Measurements from ENCODE around the gene HMG20A. TPM values are rescaled to one million over a fixed set of nuclear protein-coding genes. Genes with fewer than 3 reads are reported as not detected.

The HMG20A gene
- total RNA-seq, 1 donor from 2014 or later: 49.4 TPM

GRCh38 chr15:77416954-77417353 lies 3.7 kb upstream of the HMG20A start:
- H3K27me3 ChIP-seq: no peaks in the 10 kb centered on the region
- no peaks in the 10 kb centered on the region for H3K36me3 ChIP-seq
- peaks cover 31% of the 10 kb centered on the region for H3K4me1 ChIP-seq
- no peak for DNase-seq (ENCODE audit: extremely low spot score in 2 of 2)
- no peak overlapping the region for H3K4me3 ChIP-seq
- no peaks in the 10 kb centered on the region for H3K9me3 ChIP-seq
- intact Hi-C loops (cut with DNase I): no loop called here
- no peak overlapping the region for H3K27ac ChIP-seq
- TF ChIP-seq POLR2A (IDR thresholded peaks at IDR 0.05): no peak
- TF ChIP-seq CTCF (IDR thresholded peaks at IDR 0.05): no peak
- no peak for TF ChIP-seq POLR2AphosphoS5 (IDR thresholded peaks at IDR 0.05; ENCODE audit: insufficient read depth in 1 of 2, low read depth in 1 of 2)

GRCh38 chr15:77417602-77418001 lies 3.1 kb upstream of the HMG20A start:
- H3K4me3 ChIP-seq: peak overlapping the region in 1 of 2 donors; percentile 95
- intact Hi-C loops (cut with DNase I): no loop called here
- TF ChIP-seq POLR2AphosphoS5 (IDR thresholded peaks at IDR 0.05; ENCODE audit: insufficient read depth in 1 of 2, low read depth in 1 of 2) (no peak), POLR2A (IDR thresholded peaks at IDR 0.05) (no peak), CTCF (IDR thresholded peaks at IDR 0.05) (no peak)

GRCh38 chr15:77418391-77418965 lies 2.2 kb upstream of the HMG20A start:
- H3K9me3 ChIP-seq: no peaks in the 10 kb centered on the region
- TF ChIP-seq CTCF (IDR thresholded peaks at IDR 0.05) (no peak), POLR2A (IDR thresholded peaks at IDR 0.05) (no peak), POLR2AphosphoS5 (IDR thresholded peaks at IDR 0.05; ENCODE audit: insufficient read depth in 1 of 2, low read depth in 1 of 2) (no peak)
- H3K4me3 ChIP-seq: peak overlapping the region; percentile 78 to 95
- DNase-seq (ENCODE audit: extremely low spot score in 2 of 2): no peak
- no peaks in the 10 kb centered on the region for H3K36me3 ChIP-seq
- H3K4me1 ChIP-seq: peaks cover 37% of the 10 kb centered on the region
- intact Hi-C loops (cut with DNase I): no loop called here
- no peaks in the 10 kb centered on the region for H3K27me3 ChIP-seq
- peak overlapping the region; percentile 96 for H3K27ac ChIP-seq

More at GRCh38 chr15:77417602-77418001, 3.1 kb upstream of the HMG20A start:
- no peak for DNase-seq (ENCODE audit: extremely low spot score in 2 of 2)
- no peaks in the 10 kb centered on the region for H3K27me3 ChIP-seq
- H3K9me3 ChIP-seq: no peaks in the 10 kb centered on the region
- H3K27ac ChIP-seq: peak overlapping the region; percentile 96
- peaks cover 37% of the 10 kb centered on the region for H3K4me1 ChIP-seq
- H3K36me3 ChIP-seq: no peaks in the 10 kb centered on the region

- H3K27ac ChIP-seq: peak overlapping the region; percentile 96
- DNase-seq (ENCODE audit: extremely low spot score in 2 of 2): no peak
- TF ChIP-seq POLR2A (IDR thresholded peaks at IDR 0.05) (no peak), POLR2AphosphoS5 (IDR thresholded peaks at IDR 0.05; ENCODE audit: insufficient read depth in 1 of 2, low read depth in 1 of 2) (no peak), CTCF (IDR thresholded peaks at IDR 0.05) (no peak)
- peak overlapping the region; percentile 78 to 95 for H3K4me3 ChIP-seq
- intact Hi-C loops (cut with DNase I): no loop called here
- H3K27me3 ChIP-seq: no peaks in the 10 kb centered on the region
- H3K36me3 ChIP-seq: no peaks in the 10 kb centered on the region
- H3K9me3 ChIP-seq: no peaks in the 10 kb centered on the region
- peaks cover 41% of the 10 kb centered on the region for H3K4me1 ChIP-seq
Observed at GRCh38 chr15:77418966-77419835, 1.5 kb upstream of the HMG20A start.
